HG02970 (cell line): ENCODE data around the gene LCE6A.

ENCODE experiments used
- ATAC-seq: cut with Tn5 transposase; IDR thresholded peaks from one replicate; pipeline ENCODE4 v1.9.1; 2021; ENCODE audit warnings: mild to moderate bottlenecking, moderate library complexity, moderate number of reproducible peaks; ENCODE audit not compliant: unreplicated experiment, low FRiP score

LCE6A gene, protein sequence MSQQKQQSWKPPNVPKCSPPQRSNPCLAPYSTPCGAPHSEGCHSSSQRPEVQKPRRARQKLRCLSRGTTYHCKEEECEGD

DNA sequence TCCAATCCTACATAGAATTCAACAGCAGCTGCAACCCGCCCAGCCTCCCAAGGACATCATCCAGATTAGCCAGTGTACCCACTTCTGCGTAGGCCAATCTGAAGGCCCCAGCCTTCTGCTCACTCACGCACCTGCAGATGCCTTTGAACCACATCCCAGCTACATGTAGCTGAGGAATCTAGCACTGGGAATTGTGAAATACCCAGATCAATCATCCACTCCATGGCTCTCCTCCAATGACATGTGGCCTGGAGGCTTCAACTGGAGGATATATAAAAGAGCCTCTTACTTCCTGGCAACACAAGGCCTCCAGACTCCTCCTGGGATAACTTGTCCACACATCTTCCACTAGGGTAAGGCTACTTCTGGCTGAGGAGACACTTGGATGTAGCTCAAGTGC lies at the start of gene LCE6A:
LCE6A (plus strand) TSS at position 301 of the 400 bp plus-strand sequence. CDS start 665 bp downstream, outside the sequence.
- ATAC-seq, result no peak

DNA sequence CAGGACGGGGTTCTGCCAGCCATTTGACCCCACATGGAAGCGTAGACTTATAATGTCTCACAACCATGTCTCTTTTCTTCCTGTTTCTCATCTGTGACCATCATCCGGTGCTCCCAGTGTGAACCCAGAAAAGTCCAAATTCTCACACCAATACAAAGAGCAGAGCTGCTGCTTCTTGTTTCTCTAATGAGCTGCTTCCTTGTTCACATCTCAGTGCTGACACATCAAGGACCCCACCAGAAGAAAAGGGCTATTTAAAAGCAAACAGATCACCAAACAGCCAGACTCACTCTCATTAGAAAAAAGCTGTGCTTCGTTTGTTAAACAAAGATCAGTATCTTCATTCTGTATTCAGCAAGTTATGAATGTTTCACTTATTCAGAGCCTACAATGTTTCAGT lies 47.0 kb upstream of the LCE6A start:
- ATAC-seq, result no peak

DNA sequence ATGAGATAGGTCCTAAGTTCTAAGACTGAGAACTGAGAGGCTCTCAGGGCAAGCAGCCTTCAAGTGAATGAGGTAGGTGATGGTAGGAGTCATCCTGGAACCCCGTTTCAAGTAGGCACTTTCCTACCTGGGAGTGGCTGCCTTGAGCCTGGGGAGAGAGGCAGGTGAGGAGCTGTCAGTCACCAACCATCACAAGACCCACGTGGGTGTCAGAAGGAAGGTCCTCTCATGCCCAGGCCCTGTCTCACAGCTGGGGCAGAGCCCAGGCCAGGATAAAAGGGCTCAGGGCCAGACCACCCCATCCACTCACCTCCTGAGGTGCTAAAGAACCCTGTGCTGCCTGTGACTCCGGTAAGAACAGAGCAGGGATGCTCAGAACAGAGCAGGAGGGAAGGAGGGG lies 46.2 kb upstream of the LCE6A start, which contains the start of gene LCE1D:
LCE1D (plus strand) TSS at position 301 of the 400 bp plus-strand sequence. CDS start 1,074 bp downstream, outside the sequence.
- no peak for ATAC-seq

DNA sequence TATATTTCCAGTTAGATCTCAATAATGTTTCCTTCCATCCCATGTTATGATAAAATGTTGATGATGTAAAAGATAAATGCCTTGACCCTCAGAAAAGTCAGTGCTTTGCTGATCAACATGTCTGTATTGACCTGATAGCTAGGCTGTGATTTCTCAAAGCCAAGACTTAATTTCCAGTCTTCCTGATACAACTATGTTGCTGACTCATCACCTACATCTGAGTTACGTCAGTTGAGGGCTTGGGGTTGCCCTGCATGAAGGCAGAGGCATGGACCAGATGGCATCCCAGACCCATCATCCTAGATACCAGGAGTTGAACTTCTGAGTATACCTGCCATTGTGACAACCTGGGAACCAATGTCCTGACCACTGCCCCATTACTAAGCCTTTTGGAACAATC lies 41.3 kb upstream of the LCE6A start:
- no peak for ATAC-seq

DNA sequence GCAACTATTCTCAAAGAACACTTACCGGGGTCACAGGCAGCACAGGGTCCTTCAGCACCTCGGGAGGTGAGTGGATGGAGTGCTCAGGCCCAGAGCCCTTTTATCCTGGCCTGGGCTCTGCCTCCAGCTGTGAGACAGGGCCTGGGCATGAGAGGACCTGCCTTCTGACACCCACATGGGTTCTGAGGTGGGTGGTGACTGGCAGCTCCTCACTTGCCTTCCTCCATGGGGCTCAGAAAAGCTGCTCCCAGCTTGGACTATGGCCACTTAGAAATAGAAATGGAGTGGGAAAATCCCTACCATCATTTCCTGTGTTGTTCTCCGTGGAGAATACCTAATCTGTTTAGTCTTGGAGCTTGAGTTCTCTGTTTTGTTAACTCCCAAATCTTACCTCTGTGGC lies 36.1 kb upstream of the LCE6A start, which contains the start of gene LCE1C:
LCE1C (minus strand) TSS at position 76 of the 400 bp plus-strand sequence. CDS start 1,173 bp downstream, outside the sequence.
- ATAC-seq, result no peak

DNA sequence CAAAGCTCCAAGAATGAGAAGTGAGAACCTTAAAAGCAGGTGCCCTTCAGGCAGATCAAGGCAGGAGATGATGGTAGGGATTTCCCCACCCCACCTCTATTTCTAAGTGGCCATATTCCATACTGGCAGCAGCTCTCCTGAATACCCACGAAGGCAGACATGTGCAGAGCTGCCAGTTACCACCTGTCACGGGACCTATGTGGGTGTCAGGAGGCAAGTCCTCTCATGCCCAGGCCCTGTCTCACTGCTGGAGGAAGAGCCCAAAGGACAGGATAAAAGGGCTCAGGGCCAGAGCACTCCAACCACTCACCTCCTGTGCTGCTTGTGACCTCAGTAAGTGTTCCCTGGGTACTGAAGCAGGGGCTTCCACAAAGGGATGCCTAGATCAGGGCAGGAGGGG lies 31.6 kb upstream of the LCE6A start:
- no peak for ATAC-seq

DNA sequence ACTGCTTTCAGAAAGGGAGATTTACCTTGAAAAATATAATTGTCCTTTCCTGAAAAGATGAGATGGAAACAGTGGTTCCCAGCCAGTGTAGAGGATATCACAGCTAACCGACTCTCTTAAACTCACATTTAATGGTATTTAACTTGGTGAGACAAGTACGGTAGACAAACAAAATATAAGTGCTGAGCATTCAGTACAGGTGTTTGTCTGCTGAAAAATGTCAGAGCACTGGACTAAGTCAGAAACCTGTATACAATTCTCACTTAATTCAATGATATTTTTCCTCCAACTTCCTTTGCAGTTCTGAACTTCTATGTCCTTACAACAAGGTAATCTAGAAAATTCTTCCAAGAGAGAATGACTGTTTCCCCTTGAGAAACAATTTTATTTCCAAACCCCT lies 31.0 kb upstream of the LCE6A start, which contains the start of gene LCE1B:
LCE1B (plus strand) TSS at position 301 of the 400 bp plus-strand sequence. CDS start 476 bp downstream, outside the sequence.
- ATAC-seq, result no peak

DNA sequence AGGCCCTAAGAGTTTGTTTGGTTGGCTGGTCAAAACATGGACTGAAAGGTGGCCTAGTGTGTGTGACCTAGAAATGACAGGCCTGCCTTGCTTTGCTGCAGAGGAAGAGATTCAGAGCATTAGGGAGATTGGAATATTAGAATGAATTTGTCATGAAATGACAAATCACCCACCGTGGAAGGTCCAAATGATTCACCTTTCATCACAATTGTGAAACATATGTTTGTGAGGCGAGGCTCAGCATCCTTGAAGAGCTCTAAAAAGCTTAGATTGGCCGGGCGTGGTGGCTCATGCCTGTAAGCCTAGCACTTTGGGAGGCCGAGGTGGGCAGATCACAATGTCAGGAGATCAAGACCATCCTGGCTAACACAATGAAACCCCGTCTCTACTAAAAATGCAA lies 25.3 kb upstream of the LCE6A start:
- ATAC-seq, result no peak

DNA sequence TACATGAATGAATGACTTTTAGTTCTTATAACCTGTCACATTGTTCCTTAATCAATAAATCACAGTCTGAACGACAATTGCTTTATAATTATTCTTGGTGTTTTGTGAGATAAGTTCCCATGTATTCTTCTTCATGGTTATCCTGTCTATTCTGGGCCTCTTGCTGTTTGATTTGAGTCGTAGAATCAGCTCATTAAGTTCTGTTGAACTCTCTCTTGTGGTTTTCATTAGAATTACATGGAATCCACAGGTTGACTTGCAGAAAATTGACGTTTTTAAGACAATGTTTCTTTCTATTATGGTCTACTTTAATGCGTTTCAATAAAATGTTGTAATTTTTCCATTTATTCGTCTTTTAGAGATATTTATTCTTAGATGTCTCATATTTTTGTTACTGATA lies 19.4 kb upstream of the LCE6A start:
- no peak for ATAC-seq

DNA sequence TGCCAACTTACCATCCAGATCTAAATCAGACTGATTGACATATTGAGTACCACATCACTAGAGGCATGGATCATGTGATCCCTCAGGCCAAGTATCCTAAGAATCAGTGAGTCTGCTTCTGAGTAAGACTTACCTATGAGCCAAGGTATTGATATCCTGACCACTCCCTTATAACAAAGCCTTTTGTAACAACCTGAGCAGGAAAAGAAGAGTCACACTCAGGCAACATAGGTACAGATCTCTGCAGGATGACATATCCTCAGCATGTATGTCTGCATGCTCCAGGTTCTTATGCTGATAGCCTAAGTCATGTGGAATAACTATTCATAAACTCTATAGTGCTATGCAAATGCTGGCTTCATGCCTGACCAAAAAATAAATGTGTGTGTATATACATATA lies 17.7 kb upstream of the LCE6A start:
- no peak for ATAC-seq

DNA sequence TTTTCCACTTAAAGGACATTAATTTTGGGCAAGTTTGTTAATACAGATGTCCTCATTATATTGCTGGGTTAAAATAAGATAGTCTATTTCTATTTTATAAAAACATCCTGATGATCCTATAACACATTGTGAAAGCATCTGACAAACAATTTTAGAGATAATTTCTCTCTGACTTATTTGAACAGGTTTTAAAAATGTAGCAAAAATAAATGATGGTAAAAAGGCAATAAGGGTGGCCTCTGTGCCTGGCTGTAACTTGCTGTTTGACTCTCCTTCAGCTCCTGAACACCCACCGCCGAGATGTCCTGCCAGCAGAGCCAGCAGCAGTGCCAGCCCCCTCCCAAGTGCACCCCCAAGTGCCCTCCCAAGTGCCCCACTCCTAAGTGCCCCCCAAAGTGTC lies 15.5 kb upstream of the LCE6A start, which contains the start of gene LCE1A:
LCE1A (plus strand) TSS at position 301 of the 400 bp plus-strand sequence; CDS start at position 301, 0 bp downstream.
- no peak for ATAC-seq

DNA sequence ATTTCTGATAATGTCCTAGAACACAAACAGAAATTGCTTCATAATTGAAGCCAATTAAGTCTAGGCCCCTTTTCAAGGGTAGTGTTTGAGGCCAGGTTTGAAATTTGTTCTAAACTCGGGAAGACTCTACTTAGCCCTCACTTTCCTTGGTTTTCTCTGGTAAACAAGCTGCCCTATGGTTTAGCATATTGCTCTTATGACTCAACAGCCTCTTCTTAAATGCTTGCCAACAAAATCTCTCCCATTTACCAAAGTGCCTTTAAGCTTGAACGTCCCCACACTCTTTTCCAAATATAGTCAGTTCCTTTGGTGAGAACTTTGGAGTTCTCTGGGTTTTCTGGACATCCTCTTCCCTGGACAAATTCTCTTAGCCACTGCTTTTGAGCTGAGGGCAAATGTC lies 5.8 kb upstream of the LCE6A start:
- no peak for ATAC-seq

DNA sequence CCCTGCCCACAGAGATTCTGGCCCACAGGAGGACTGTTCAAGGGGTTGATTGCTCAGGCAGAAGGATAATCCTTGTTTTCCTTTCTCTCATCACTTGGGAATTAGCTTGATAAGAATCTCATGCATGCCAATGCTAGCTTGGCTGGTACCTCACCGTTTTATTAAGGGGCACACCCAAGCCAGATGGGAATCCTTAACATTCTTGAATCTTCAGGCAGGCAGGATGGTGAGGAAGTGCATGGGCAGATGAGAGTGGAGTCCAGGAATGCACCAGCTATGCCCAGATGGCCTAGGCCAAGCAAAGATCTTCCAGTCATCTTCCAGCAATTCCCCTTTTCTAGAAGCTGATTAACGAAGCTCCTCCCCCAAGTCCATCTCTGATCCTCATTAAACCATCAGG lies 13.0 kb downstream of the LCE6A start:
- no peak for ATAC-seq

DNA sequence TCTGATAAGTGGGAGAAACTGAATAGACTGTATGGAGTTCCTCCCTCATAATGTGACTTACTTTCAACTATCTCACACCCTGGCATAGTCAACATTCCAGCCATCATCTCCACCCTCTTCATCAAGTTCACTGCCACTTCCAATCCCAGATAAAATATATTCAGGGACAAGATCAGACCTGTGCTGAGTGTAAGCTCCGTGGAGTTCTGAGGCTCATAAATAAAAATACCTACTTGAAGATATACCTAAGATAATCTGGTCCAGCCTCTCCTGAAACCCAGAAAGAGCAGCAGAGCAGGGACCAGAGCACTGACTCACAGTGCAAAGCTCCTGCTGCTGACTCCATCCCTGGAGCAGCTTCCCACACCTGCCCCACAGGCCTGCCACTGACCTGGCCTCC lies 15.4 kb downstream of the LCE6A start:
- no peak for ATAC-seq

DNA sequence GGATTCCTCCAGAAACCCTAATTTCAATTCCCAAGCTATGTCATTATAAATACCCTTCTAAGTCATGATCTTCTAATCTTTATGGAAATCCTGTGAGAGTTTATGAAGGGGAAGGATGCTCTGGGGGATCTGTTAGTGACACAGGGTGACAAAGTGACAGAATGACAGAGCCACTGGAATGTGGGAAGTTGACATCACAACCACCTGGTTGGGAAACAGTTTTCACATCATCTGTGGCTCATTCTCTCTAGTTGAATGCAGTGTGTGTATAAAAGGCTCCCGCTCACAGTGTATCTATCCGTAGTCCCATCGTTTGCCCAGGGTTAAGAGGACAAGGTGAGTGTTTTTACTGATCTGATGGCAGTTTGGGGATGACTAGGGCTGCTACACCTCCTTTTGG lies 17.0 kb downstream of the LCE6A start, which contains the start of gene LCE7A:
LCE7A (plus strand) TSS at position 301 of the 400 bp plus-strand sequence. CDS start 702 bp downstream, outside the sequence.
- ATAC-seq, result no peak

DNA sequence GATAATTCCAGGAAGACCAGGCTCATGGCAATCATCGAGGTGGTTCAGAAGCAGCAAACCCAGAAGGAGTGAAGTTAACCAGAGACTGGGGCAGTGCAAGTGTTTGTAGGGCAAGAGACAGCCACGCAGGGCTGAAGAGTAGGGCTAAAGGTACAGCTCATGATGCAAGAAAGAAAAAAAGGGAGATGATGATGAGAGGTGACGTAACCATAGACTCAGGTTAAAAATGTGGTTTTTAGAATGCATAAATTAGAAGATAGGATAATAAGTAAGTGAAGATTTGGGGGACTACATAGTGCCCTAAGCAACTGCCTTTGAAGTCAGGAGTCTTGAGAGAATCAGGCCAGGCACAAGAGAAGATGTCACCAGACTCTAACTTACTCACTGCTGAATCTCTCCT lies 17.5 kb downstream of the LCE6A start:
- no peak for ATAC-seq

DNA sequence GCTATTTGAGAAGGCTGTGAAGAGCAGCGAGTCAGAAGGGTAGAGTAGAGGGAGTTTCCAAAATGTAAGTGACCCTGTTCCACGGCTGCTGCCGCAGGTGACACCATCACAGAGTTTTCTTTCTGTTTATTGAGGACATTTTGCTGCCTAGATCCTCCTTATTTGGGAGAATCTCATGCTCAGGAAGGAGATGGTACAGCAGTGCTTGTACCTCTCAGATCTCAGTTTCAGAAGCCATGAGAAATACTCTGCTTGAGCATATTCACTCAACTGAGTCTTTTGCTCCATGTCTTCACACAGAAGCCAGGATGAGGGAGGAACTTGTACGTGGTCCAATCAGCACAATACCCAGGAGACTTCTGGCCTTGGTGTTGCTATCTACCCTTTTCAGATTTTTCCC lies 18.7 kb downstream of the LCE6A start:
- no peak for ATAC-seq

DNA sequence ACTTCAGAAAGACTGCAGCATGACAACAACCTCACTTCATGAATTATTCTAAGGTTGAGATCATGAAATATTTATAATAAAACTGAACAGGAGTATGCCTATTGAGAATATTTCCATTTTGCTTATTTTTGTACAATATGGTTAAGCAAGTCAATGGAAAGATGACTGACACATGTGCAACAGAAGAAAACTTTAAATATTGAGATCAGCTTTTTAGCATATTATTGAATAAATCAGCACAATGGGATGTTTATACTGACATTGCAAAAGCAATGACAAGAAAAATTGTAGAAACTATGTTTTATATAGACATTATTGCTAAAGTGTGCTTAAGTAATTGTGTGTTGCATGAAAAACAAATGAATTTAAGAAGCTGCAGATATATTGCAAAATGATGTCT lies 21.8 kb downstream of the LCE6A start:
- no peak for ATAC-seq

DNA sequence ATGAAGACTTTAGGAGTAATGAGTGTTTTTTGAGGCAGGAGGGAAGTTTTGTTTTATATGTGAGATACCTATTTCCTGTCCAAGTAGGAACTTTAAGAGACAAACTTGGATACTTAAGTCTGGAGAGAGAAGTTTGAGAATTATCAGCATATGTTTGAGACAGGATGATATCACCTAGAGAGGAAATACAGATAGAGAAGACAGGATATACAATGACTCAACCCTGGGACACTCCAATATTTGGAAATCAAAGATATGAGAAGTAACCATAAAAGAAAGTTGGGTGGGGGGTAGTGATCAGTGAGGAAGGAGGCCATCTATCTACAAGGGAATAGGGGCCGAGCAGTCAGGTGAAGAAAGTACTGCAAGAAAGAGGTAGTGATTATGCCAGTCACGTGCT lies 23.7 kb downstream of the LCE6A start:
- ATAC-seq, result no peak

DNA sequence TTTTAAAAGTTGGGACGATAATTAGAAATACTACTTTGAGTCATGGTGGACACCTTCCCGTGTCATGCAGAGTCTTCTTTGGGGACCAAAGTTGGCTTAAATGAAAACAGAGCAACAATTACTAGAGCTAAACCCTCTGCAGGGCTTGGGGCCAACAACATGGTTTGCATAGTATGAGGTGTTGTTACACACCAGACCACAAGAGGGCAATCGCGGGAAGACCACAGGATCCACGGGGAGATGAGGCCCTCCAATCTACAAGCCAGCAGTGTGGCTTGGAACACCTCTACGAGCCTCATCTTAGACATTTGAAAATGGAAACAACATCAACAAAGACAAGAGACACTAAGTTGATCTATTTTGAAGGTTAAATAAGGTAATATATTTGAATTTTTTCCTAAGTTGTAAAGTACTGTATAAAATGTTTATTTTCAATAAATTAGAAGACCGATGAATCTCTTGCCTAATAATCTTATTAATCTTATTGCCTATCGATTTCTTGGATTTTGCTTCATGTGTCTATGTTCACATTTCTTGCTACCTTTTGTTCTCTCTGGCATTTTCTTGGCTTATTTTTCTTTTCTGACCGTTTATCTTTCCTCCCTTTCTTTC lies 27.3 kb downstream of the LCE6A start:
- no peak for ATAC-seq

DNA sequence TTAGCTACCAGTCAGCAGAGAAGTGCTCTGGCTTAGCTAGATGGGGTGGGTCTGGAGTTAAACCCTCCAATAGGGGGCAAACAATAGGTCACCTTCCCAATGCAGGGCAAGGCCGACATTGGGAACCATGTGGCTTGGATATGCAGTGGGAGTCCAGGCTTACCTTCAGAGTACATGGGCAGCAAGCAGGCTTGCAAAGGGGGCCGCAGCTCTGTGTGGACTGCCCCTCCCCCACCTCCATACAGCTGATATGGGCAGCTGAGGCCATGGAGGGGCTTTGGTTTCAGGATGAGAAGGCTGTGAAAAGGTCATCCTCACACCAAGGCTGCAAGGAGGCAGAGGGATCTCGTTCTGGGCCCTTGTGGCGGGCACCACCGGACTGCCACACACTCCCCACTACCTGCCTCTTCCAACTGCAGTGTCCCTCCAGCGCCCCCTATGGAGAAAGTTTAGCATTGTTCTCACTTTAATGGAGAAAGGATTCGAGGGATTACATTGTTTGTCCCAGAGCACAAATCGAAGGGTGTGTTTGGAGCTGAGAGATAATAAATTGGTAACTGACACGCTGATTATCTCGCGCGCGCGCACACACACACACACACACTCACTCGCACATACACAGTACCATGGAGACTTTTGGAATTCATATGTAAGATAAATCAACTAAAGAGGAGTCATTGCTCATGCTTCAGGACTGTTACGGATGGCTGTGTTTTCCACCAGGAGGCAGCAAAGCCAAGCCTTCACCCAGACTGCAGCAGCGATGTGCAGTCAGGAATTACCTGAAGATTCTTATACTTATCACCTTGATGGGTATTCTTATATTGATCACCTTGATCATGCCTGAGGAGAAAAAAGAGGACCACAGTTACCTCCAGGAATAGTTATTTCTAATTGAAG lies 28.4 kb downstream of the LCE6A start:
- no peak for ATAC-seq
